Chondrocyte (in vitro differentiated cells): Measurements from ENCODE around the gene HHLA2. TPM values are rescaled to one million over a fixed set of nuclear protein-coding genes. Genes with fewer than 3 reads are reported as not detected.

Experiments
- DNase-seq: peaks from one replicate; pipeline ENCODE4 v3.0.0; 2021; ENCODE audit warnings: mixed read lengths, low spot score
- H3K27ac Mint-ChIP-seq: one replicate; pipeline ENCODE4 v1.8.0; 2021; ENCODE audit warnings: mild to moderate bottlenecking, moderate library complexity, mixed read lengths; ENCODE audit not compliant: unreplicated experiment
- H3K27me3 Mint-ChIP-seq: 2 replicates; pipeline ENCODE4 v1.8.0; 2021; ENCODE audit warnings: low read depth, mixed read lengths
- H3K36me3 Mint-ChIP-seq: 2 replicates; pipeline ENCODE4 v1.8.0; 2021; ENCODE audit warnings: low read depth, mixed read lengths
- H3K4me1 Mint-ChIP-seq: 2 replicates; pipeline ENCODE4 v1.8.0; 2021; ENCODE audit warnings: low read depth, mild to moderate bottlenecking, mixed read lengths
- H3K4me3 Mint-ChIP-seq: one replicate; pipeline ENCODE4 v1.8.0; 2021; ENCODE audit warnings: mild to moderate bottlenecking, moderate library complexity, mixed read lengths; ENCODE audit not compliant: unreplicated experiment
- H3K9me3 Mint-ChIP-seq: 2 replicates; pipeline ENCODE4 v1.8.0; 2021; ENCODE audit warnings: low read depth, mixed read lengths
- total RNA-seq: library from RNA; stranded (reverse); gene quantifications from 3 replicates; pipeline ENCODE4 v1.2.1, GENCODE V29; 2021
- TF ChIP-seq, protein P1 (sequence below): fragments of 200-600 bp; sonication (generic); IDR thresholded peaks from 2 replicates; pipeline ENCODE4 v1.5.0; 2021; ENCODE audit warnings: antibody characterized with exemption, mild to moderate bottlenecking, moderate library complexity

HHLA2 gene
- total RNA-seq, 1 donor from 2014 or later, result not detected

DNA sequence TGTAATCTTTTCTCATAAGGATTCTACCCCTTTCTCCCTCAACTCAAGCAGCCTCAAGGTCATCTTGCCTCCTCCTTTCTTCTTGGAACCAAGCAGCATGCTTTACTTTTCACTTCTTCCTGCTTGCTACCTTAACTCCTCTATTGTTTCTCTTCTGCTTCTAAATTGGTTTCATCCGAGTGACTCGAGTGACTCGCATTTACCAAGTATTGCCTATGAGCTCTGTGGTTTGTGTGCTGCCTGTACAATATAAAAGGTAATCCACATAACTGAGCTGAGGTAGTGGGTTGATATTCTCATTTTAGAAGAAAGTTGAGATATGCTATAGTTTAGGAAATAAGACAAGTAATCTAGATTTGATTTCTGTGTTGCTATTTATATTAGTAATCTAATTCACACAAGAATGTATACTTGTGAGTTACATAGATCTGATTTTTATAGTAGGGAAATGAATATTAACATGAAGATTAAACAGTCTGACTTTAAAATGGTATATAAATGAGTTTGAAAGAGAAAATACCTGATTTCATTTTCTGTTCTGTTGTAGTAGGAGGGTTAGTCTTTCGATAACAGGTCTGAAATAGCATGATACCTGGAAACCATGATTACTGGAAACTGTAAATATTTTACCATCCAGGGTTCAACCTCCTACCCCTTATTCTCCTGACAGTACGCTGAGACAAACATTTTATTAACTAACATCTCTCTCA lies 5.5 kb downstream of the HHLA2 start:
- peaks cover 7% of the 10 kb centered on the region for H3K4me1 Mint-ChIP-seq
- H3K27ac Mint-ChIP-seq, result no peak overlapping the region
- no peaks in the 10 kb centered on the region for H3K36me3 Mint-ChIP-seq
- DNase-seq, result no peak
- no peaks in the 10 kb centered on the region for H3K9me3 Mint-ChIP-seq
- peaks cover 4% of the 10 kb centered on the region for H3K27me3 Mint-ChIP-seq
- TF ChIP-seq, protein P1, sequence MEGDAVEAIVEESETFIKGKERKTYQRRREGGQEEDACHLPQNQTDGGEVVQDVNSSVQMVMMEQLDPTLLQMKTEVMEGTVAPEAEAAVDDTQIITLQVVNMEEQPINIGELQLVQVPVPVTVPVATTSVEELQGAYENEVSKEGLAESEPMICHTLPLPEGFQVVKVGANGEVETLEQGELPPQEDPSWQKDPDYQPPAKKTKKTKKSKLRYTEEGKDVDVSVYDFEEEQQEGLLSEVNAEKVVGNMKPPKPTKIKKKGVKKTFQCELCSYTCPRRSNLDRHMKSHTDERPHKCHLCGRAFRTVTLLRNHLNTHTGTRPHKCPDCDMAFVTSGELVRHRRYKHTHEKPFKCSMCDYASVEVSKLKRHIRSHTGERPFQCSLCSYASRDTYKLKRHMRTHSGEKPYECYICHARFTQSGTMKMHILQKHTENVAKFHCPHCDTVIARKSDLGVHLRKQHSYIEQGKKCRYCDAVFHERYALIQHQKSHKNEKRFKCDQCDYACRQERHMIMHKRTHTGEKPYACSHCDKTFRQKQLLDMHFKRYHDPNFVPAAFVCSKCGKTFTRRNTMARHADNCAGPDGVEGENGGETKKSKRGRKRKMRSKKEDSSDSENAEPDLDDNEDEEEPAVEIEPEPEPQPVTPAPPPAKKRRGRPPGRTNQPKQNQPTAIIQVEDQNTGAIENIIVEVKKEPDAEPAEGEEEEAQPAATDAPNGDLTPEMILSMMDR, result no peak
- H3K4me3 Mint-ChIP-seq, result no peak overlapping the region

DNA sequence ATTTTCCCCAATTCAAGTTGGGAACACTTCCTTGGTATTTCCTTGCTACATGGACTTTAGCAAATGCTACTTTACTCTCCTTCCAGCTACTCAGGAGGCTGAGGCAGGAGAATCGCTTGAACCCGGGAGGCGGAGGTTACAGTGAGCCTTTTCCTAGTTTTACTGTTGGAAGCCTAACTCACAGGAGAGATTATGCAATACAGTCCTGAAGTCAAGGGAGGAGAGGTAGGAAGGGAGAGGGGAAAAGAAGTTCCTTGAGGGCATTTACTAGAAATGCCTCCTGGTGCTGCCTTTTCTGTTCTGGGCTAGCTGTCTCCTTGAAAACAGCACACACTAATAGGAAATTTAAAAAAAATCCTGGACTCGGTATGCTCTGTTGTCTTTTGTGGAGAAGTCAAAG lies 6.2 kb downstream of the HHLA2 start:
- TF ChIP-seq, protein P1, result no peak
- DNase-seq, result no peak
- Mint-ChIP-seq H3K4me1 (peaks cover 5% of the 10 kb centered on the region), H3K36me3 (no peaks in the 10 kb centered on the region), H3K4me3 (no peak overlapping the region), H3K27ac (no peak overlapping the region), H3K27me3 (peaks cover 4% of the 10 kb centered on the region), H3K9me3 (no peaks in the 10 kb centered on the region)

DNA sequence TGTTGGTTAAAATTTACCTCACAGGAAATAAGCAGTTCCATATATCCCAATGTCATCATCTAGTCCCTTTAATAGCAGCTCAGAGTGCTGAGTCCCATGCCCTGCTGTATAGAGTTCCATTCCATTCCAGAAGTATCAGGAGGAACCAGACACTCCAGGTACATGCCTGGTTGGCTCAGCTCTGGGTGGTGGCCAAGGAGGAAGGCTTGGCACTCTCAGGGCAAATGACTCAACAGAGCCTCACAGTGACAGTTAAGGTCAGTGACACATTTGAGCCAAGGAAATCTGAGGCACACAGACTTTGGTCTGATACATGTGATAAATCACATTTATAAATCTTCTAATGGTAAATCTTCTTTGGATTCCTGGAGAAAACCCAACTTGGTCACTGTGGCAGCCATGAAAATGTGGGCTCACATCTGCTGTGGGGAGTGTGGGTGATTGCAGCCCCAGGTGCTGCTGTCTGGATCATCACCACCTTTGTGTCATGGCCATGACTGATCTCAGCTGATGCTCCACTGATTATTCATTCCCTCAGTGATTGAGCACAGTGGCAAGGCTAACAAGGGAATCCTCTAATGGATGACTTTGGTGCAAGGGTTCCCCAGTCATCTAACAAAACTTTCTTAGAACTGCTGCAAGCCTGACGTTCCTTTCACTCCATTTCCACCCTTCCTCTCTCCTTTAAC lies 9.3 kb downstream of the HHLA2 start:
- TF ChIP-seq, protein P1, result no peak
- peaks cover 11% of the 10 kb centered on the region for H3K9me3 Mint-ChIP-seq

DNA sequence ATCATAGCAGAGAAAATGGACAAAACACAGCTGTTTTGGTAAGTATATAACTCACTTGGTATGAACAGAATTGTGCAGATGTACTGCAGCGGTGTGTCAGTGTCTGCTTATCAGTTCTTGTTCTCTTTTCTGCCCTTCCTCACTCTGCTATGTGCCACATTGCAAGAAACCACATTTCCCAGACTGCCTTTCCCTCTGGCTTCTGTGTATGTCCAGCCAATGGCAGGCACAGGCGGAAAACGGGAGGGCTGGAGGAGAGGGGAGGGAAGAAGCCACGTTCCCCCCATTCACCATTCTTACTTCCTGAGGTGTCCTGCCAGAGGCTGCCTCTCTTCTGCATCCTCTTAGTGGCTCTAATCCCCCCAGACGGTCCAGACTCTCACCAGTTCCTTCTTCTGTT lies 15.4 kb downstream of the HHLA2 start:
- no peak overlapping the region for H3K4me3 Mint-ChIP-seq
- peaks cover 11% of the 10 kb centered on the region for H3K9me3 Mint-ChIP-seq
- no peaks in the 10 kb centered on the region for H3K27me3 Mint-ChIP-seq
- no peak overlapping the region for H3K27ac Mint-ChIP-seq
- no peak for DNase-seq
- TF ChIP-seq, protein P1, result no peak
- H3K36me3 Mint-ChIP-seq, result peaks cover 2% of the 10 kb centered on the region
- H3K4me1 Mint-ChIP-seq, result peaks cover 11% of the 10 kb centered on the region

More for the DNA sequence above, 9.3 kb downstream of the HHLA2 start:
- H3K36me3 Mint-ChIP-seq, result peaks cover 2% of the 10 kb centered on the region
- H3K27me3 Mint-ChIP-seq, result peaks cover 3% of the 10 kb centered on the region
- H3K4me1 Mint-ChIP-seq, result no peaks in the 10 kb centered on the region
- no peak overlapping the region for H3K4me3 Mint-ChIP-seq
- no peak overlapping the region for H3K27ac Mint-ChIP-seq
- DNase-seq, result no peak

DNA sequence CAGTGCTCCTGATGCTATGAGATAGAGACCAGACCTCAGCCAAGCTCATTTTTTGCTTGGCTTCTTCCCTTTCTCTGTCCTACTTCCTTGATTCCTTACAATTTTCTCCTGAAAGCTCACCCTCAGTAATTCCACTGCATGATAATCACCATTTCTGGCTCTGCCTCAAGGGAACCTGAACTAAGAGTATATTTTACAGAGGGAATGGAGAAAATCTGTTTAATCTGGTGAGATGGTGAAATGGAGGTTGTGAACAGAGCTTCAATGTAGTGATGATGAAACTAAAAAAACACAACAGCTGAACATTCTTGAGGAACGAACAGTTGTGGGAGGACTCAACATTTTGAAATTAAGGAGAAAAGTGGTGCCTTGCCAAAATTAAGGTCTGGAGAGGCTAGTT lies 16.3 kb downstream of the HHLA2 start:
- no peak overlapping the region for H3K27ac Mint-ChIP-seq
- peaks cover 2% of the 10 kb centered on the region for H3K36me3 Mint-ChIP-seq
- no peak overlapping the region for H3K4me3 Mint-ChIP-seq
- H3K4me1 Mint-ChIP-seq, result peaks cover 11% of the 10 kb centered on the region
- peaks cover 11% of the 10 kb centered on the region for H3K9me3 Mint-ChIP-seq
- DNase-seq, result no peak
- TF ChIP-seq, protein P1, result no peak
- H3K27me3 Mint-ChIP-seq, result no peaks in the 10 kb centered on the region
